OCI-LY3 (cell line): ENCODE data around the gene CHURC1.

ENCODE experiments used
- EZH2phosphoT487 ChIP-seq: fragments of 200-600 bp; shearing (Covaris generic); IDR thresholded peaks from 2 replicates; pipeline ENCODE4 v1.6.1; 2018; ENCODE audit warnings: antibody characterized with exemption, mixed run types, low read depth
- TF ChIP-seq, protein P1 (sequence below): fragments of 200-600, 300-600 bp; sonication (generic); IDR thresholded peaks from 2 replicates; pipeline ENCODE4 v1.5.1; 2014; ENCODE audit warnings: antibody characterized with exemption, low read length, low read depth

DNA sequence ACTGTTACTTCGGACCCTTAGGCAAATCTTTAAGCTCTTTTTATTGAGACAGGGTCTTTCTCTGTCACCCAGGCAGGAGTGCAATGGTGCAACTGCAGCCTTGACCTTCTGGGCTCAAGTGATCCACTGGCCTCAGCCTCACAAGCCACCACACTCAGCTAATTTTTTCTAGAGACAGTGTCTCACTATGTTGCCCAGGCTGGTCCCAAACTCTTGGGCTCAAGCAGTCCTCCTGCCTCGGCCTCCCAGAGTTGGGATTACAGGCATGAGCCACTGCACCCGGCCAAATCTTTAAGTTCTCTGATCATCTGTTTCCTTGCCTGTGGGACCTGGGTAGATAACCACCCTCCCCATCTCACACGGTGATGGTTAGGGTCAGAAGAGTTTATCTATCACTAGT lies 30.6 kb downstream of the CHURC1 start:
- TF ChIP-seq, protein P1, sequence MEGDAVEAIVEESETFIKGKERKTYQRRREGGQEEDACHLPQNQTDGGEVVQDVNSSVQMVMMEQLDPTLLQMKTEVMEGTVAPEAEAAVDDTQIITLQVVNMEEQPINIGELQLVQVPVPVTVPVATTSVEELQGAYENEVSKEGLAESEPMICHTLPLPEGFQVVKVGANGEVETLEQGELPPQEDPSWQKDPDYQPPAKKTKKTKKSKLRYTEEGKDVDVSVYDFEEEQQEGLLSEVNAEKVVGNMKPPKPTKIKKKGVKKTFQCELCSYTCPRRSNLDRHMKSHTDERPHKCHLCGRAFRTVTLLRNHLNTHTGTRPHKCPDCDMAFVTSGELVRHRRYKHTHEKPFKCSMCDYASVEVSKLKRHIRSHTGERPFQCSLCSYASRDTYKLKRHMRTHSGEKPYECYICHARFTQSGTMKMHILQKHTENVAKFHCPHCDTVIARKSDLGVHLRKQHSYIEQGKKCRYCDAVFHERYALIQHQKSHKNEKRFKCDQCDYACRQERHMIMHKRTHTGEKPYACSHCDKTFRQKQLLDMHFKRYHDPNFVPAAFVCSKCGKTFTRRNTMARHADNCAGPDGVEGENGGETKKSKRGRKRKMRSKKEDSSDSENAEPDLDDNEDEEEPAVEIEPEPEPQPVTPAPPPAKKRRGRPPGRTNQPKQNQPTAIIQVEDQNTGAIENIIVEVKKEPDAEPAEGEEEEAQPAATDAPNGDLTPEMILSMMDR, result no peak
- no peak for TF ChIP-seq EZH2phosphoT487
